DOHH2 (cell line): ENCODE measurements around the gene PLA2G2C.

ENCODE experiments used
- H3F3A ChIP-seq: fragments of 200-600 bp; sonication (generic), shearing (Covaris generic); 2 replicates; pipeline ENCODE4 v1.6.0; 2016; ENCODE audit warnings: antibody characterized with exemption, mild to moderate bottlenecking; ENCODE audit not compliant: control insufficient read depth, insufficient read depth
- H3K27ac ChIP-seq: fragments of 200-600 bp; sonication (generic); 2 replicates; pipeline ENCODE4 v1.5.1; 2014; ENCODE audit warnings: low read depth, mild to moderate bottlenecking, low read length, moderate library complexity
- H3K27me3 ChIP-seq: fragments of 200-600 bp; sonication (generic); 2 replicates; pipeline ENCODE4 v1.6.1; 2014; ENCODE audit warnings: mild to moderate bottlenecking, low read length, mixed read lengths; ENCODE audit not compliant: control insufficient read depth
- H3K36me3 ChIP-seq: fragments of 200-600 bp; sonication (generic); 2 replicates; pipeline ENCODE4 v1.6.1; 2014; ENCODE audit warnings: mild to moderate bottlenecking, low read length, moderate library complexity, mixed read lengths; ENCODE audit not compliant: control insufficient read depth
- H3K4me1 ChIP-seq: fragments of 200-600 bp; sonication (generic); 2 replicates; pipeline ENCODE4 v1.6.1; 2014; ENCODE audit warnings: mild to moderate bottlenecking, low read length, mixed read lengths; ENCODE audit not compliant: control insufficient read depth
- H3K4me2 ChIP-seq: fragments of 200-600 bp; sonication (generic); 2 replicates; pipeline ENCODE4 v1.6.0; 2014; ENCODE audit warnings: mild to moderate bottlenecking, low read length, moderate library complexity
- H3K4me3 ChIP-seq: fragments of 200-600 bp; sonication (generic); 2 replicates; pipeline ENCODE4 v1.5.1; 2014; ENCODE audit warnings: mild to moderate bottlenecking, low read length, mixed read lengths
- H3K79me2 ChIP-seq: fragments of 200-600 bp; sonication (generic); 2 replicates; pipeline ENCODE4 v1.6.1; 2014; ENCODE audit warnings: mild to moderate bottlenecking, low read length, mixed read lengths; ENCODE audit not compliant: control insufficient read depth
- H3K9me2 ChIP-seq: fragments of 200-600 bp; sonication (generic); replicated peaks from 2 replicates; pipeline ENCODE4 v1.6.1; 2014; ENCODE audit warnings: mild to moderate bottlenecking, low read length, mixed read lengths; ENCODE audit not compliant: control insufficient read depth
- H3K9me3 ChIP-seq: fragments of 200-600 bp; sonication (generic); 2 replicates; pipeline ENCODE4 v1.6.1; 2014; ENCODE audit warnings: antibody characterized with exemption, low read length, mixed read lengths; ENCODE audit not compliant: control insufficient read depth, insufficient read depth
- H4K20me1 ChIP-seq: fragments of 200-600 bp; sonication (generic); 2 replicates; pipeline ENCODE4 v1.6.0; 2014; ENCODE audit warnings: low read depth, mild to moderate bottlenecking, antibody characterized with exemption, low read length, moderate library complexity; ENCODE audit not compliant: control insufficient read depth, insufficient read depth
- EZH2phosphoT487 ChIP-seq: fragments of 200-600 bp; sonication (generic); IDR thresholded peaks from 2 replicates; pipeline ENCODE4 v1.6.1; 2017; ENCODE audit warnings: borderline replicate concordance, mild to moderate bottlenecking, antibody characterized with exemption, low read length, moderate library complexity, mixed read lengths
- TF ChIP-seq, protein P1 (sequence below): fragments of 200-600 bp; sonication (generic); IDR thresholded peaks from one replicate; pipeline ENCODE4 v1.5.1; 2014; ENCODE audit warnings: antibody characterized with exemption, mild to moderate bottlenecking, low read depth, low read length; ENCODE audit not compliant: poor library complexity, severe bottlenecking

Gene PLA2G2C

DNA sequence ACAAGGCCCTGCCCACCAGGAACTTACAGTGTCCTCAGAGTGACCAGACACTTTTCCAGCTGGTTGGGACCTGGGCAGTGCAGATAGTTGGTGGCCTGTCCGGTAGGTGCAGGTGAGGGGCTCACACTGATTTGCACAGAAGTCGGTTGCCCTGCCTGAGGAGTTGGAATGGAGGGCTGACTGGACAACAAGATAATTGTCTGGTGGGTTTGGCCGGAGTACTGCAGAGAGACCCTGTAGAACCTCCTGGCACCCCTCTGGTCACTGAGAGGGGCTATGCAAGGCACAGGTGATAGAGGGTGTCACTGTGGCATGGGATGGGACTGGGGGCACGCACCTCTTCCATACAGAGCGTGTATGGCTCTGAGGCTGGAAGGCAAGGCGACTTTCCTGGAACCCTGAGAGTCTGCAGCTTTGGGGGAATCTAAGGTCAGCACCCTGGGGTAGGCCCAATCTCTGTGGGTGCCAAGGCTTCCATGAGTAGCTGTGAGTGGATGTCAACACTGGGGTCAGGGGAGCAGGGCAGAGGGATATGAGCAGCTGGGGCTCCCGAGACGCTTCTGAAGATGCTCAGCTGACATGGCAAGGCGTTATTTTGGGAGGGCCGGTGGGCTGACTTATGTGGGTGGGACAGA lies 59.4 kb downstream of the PLA2G2C start:
- Histone ChIP-seq H3K4me3 (no peak overlapping the region), H3K4me2 (no peak overlapping the region), H3K4me1 (no peaks in the 10 kb centered on the region), H3K27me3 (peaks cover 17% of the 10 kb centered on the region), H3K9me3 (no peaks in the 10 kb centered on the region), H4K20me1 (no peaks in the 10 kb centered on the region), H3K9me2 (no peaks in the 10 kb centered on the region), H3K79me2 (no peaks in the 10 kb centered on the region), H3K27ac (no peak overlapping the region), H3K36me3 (no peaks in the 10 kb centered on the region), H3F3A (no peaks in the 10 kb centered on the region)
- TF ChIP-seq, protein P1, sequence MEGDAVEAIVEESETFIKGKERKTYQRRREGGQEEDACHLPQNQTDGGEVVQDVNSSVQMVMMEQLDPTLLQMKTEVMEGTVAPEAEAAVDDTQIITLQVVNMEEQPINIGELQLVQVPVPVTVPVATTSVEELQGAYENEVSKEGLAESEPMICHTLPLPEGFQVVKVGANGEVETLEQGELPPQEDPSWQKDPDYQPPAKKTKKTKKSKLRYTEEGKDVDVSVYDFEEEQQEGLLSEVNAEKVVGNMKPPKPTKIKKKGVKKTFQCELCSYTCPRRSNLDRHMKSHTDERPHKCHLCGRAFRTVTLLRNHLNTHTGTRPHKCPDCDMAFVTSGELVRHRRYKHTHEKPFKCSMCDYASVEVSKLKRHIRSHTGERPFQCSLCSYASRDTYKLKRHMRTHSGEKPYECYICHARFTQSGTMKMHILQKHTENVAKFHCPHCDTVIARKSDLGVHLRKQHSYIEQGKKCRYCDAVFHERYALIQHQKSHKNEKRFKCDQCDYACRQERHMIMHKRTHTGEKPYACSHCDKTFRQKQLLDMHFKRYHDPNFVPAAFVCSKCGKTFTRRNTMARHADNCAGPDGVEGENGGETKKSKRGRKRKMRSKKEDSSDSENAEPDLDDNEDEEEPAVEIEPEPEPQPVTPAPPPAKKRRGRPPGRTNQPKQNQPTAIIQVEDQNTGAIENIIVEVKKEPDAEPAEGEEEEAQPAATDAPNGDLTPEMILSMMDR = no peak
- no peak for TF ChIP-seq EZH2phosphoT487

DNA sequence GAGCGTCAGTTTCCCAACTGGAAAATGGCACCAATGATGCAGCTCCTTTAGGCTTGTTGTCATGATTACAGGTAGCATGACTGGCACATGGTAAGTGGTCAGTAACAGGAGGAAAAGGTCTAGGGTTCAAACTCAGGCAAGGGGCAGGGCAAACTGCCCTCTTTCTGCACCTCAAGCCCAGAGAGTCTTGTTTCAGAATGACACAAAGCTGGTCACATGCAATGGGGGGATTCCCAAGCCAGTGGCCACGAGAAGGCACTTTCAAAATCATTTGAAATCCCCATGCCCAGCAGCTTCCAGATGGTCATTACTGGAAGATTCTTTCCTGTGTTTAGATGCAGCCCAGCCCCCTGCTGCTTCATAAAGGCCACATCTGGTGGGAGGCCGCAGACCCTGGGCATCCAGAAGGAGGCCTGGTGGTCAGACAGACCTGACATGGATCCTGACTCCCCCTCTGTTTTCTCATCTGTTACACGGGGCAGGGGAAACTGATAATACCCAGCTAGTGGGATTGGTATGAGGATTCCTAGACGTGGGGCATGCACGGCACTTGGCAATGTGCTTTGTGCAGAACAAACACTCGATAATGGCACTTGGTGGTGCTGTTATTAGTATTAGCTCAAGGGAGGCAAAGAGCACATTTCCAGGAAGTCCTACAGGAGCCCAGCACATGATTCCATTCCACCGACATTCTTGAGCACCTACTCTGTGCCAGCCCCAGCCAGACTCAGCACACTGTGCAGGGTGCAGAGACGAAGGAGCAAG lies 60.1 kb downstream of the PLA2G2C start:
- H3K27ac ChIP-seq = no peak overlapping the region
- H3K9me2 ChIP-seq = no peaks in the 10 kb centered on the region
- no peak overlapping the region for H3K4me3 ChIP-seq
- H3K79me2 ChIP-seq = no peaks in the 10 kb centered on the region
- no peaks in the 10 kb centered on the region for H3K9me3 ChIP-seq
- no peak overlapping the region for H3K4me2 ChIP-seq
- no peaks in the 10 kb centered on the region for H3K4me1 ChIP-seq
- no peaks in the 10 kb centered on the region for H3K36me3 ChIP-seq
- peaks cover 24% of the 10 kb centered on the region for H3K27me3 ChIP-seq
- H3F3A ChIP-seq = no peaks in the 10 kb centered on the region
- H4K20me1 ChIP-seq = no peaks in the 10 kb centered on the region
- TF ChIP-seq, protein P1 = no peak
- TF ChIP-seq EZH2phosphoT487 = no peak

DNA sequence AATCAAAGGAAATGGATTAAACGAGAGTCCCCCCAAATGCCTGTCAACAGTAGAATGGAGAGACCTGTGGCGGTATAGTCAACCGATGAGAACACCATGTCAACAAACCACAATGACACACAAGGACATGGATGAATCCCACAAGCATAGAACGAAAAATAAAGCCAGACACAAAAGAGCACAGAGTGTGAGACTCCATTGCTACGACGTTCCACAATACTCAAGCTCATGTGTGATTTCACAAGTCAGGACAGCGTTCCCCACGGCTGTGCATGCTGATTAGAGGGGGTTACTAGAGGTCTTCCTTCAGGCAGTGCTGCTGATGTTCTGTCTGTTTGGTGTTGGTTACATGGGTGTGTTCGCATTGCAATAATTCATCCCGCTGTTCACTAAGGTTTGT lies 61.2 kb downstream of the PLA2G2C start:
- Histone ChIP-seq H3K4me3 (no peak overlapping the region), H3K27ac (no peak overlapping the region), H3F3A (no peaks in the 10 kb centered on the region), H3K27me3 (peaks cover 28% of the 10 kb centered on the region), H3K36me3 (no peaks in the 10 kb centered on the region), H3K4me2 (no peak overlapping the region), H3K79me2 (no peaks in the 10 kb centered on the region), H3K9me3 (no peaks in the 10 kb centered on the region), H3K4me1 (no peaks in the 10 kb centered on the region), H3K9me2 (no peaks in the 10 kb centered on the region), H4K20me1 (no peaks in the 10 kb centered on the region)
- TF ChIP-seq, protein P1 = no peak
- TF ChIP-seq EZH2phosphoT487 = no peak
